ENCODE measurements around the gene ZYX. TPM values are rescaled to one million over a fixed set of nuclear protein-coding genes. Genes with fewer than 3 reads are reported as not detected.

The ZYX gene
- polyA plus RNA-seq, 1 of the 3 experiments (the other 2 are of a cell fraction), result 271 TPM

DNA sequence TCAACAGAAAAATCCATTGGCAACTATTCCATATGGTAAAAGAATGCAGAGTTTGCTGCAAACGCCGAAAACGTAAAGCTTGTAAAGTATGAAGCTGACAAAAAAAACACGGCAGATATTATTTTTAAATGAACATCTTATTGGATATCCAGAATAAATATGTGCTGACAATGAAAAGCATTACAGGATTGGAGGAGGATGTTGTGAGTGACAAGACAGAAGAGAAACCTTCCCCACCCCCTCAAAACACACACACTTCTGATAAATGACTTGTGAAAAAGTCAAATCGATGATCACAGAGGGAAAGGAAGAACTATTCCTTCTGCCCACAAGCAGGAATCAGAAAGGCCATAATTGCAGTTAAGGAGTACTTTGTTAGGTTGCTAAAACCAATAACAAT is 33.2 kb upstream of the ZYX start (continued):
- no peak for TF ChIP-seq TEAD4 (IDR thresholded peaks at IDR 0.05; ENCODE audit: borderline replicate concordance, insufficient read depth)
- TF ChIP-seq EP300 (IDR thresholded peaks at IDR 0.05; ENCODE audit: borderline replicate concordance in 1 of 2, low read depth in 1 of 2, low read length in 1 of 2), result no peak
- no peak for TF ChIP-seq NFIC (IDR thresholded peaks at IDR 0.05; ENCODE audit: borderline replicate concordance)
- no peak for TF ChIP-seq MXI1 (IDR thresholded peaks at IDR 0.05; ENCODE audit: low read depth, low read length)

- no peaks in the 10 kb centered on the region for H3K79me2 ChIP-seq (ENCODE audit: insufficient read depth)
- no peaks in the 10 kb centered on the region for H3F3A ChIP-seq (replicated peaks; ENCODE audit: insufficient read depth)
- ChIA-PET POLR2A (no interaction called here), CTCF (interaction anchor here (0.6 to 2.1 kb wide), 3 partner anchors 21 to 70 kb away, joined by 3 to 7 read pairs (median 3); no protein-coding TSS in a partner anchor)
- H4K20me1 ChIP-seq (ENCODE audit: insufficient read depth), result no peaks in the 10 kb centered on the region
- H2AFZ ChIP-seq (ENCODE audit: low read depth), result no peak overlapping the region
- no peaks in the 10 kb centered on the region for H3K4me1 ChIP-seq (ENCODE audit: control insufficient read depth in 1 of 2, insufficient read depth in 2 of 2, low read depth in 1 of 2, low read length in 1 of 2)
- no peaks in the 10 kb centered on the region for H3K27me3 ChIP-seq (ENCODE audit: insufficient read depth)
- H3K9me3 ChIP-seq, result no peaks in the 10 kb centered on the region
- no peaks in the 10 kb centered on the region for H3K9me2 ChIP-seq
- no peak overlapping the region for H3K27ac ChIP-seq (ENCODE audit: low read depth in 2 of 2, low read length in 1 of 2)
- no peak overlapping the region for H3K9ac ChIP-seq
- H3K36me3 ChIP-seq (replicated peaks in 1 of 2; ENCODE audit: control insufficient read depth in 1 of 2, insufficient read depth in 2 of 2, low read length in 1 of 2), result peaks cover 0 to 2% of the 10 kb centered on the region in 2 experiments
- WGBS (ENCODE audit: low lambda C conversion rate), result 46% methylated on average over 5 of the region's 5 CpGs
- H3K4me2 ChIP-seq, result no peak overlapping the region
- no peak for DNase-seq
- no peak for TF ChIP-seq NRF1 (IDR thresholded peaks at IDR 0.05; ENCODE audit: low read depth, low read length)
- peak; percentile 69; the same call in 1 of the 2 replicates for TF ChIP-seq USF1 (IDR thresholded peaks at IDR 0.05; ENCODE audit: borderline replicate concordance, low read depth)
- TF ChIP-seq MAX (IDR thresholded peaks at IDR 0.05; ENCODE audit: low read depth), result peak; percentile 45; the same call in 1 of the 2 replicates
- peak; percentile 18; the same call in 1 of the 2 replicates for TF ChIP-seq FOSL2 (IDR thresholded peaks at IDR 0.05; ENCODE audit: borderline replicate concordance, low read depth)
- TF ChIP-seq POLR2AphosphoS5 (IDR thresholded peaks at IDR 0.05; ENCODE audit: low read depth, low read length), result no peak
- TF ChIP-seq TCF12 (IDR thresholded peaks at IDR 0.05), result peak; percentile 24; the same call in 1 of the 2 replicates
- no peak for TF ChIP-seq FOXJ3 (CRISPR knock-in tag; IDR thresholded peaks at IDR 0.05)
- TF ChIP-seq MXI1 (IDR thresholded peaks at IDR 0.05; ENCODE audit: low read depth, low read length), result no peak
- TF ChIP-seq, protein P1, sequence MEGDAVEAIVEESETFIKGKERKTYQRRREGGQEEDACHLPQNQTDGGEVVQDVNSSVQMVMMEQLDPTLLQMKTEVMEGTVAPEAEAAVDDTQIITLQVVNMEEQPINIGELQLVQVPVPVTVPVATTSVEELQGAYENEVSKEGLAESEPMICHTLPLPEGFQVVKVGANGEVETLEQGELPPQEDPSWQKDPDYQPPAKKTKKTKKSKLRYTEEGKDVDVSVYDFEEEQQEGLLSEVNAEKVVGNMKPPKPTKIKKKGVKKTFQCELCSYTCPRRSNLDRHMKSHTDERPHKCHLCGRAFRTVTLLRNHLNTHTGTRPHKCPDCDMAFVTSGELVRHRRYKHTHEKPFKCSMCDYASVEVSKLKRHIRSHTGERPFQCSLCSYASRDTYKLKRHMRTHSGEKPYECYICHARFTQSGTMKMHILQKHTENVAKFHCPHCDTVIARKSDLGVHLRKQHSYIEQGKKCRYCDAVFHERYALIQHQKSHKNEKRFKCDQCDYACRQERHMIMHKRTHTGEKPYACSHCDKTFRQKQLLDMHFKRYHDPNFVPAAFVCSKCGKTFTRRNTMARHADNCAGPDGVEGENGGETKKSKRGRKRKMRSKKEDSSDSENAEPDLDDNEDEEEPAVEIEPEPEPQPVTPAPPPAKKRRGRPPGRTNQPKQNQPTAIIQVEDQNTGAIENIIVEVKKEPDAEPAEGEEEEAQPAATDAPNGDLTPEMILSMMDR (IDR thresholded peaks at IDR 0.05), result no peak
- no peak overlapping the region for H3K4me3 ChIP-seq (ENCODE audit: low read depth in 2 of 2, low read length in 1 of 2)
These were observed 30.1 kb upstream of the ZYX start for GRCh38 chr7:143351060-143351459.

DNA sequence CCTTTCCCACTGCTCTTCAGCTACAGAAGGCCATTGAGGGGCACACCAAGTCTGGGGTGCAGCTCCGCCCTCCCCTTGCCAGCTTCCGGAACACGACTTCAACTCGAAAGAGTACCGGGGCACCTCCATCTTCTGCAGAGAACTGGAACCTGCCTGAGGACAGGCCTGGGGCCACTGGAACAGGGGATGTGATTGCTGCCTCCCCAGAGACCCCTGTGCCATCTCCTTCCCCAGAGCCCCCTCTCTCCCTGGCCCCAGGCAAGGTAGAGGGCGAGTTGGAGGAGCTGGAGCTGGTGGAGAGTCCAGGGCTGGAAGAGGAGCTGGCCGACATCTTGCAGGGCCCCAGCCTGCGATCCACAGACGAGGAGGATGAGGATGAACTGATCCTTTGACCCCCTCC is 29.6 kb upstream of the ZYX start:
- Histone ChIP-seq H3K36me3 (replicated peaks in 1 of 2; ENCODE audit: control insufficient read depth in 1 of 2, insufficient read depth in 2 of 2, low read length in 1 of 2) (peaks cover 0 to 7% of the 10 kb centered on the region in 2 experiments), H4K20me1 (ENCODE audit: insufficient read depth) (no peaks in the 10 kb centered on the region), H2AFZ (ENCODE audit: low read depth) (no peak overlapping the region), H3K9ac (no peak overlapping the region), H3K27ac (ENCODE audit: low read depth in 2 of 2, low read length in 1 of 2) (no peak overlapping the region), H3K9me2 (no peaks in the 10 kb centered on the region), H3F3A (replicated peaks; ENCODE audit: insufficient read depth) (no peaks in the 10 kb centered on the region), H3K4me2 (no peak overlapping the region), H3K4me3 (ENCODE audit: low read depth in 2 of 2, low read length in 1 of 2) (no peak overlapping the region), H3K9me3 (no peaks in the 10 kb centered on the region), H3K4me1 (ENCODE audit: control insufficient read depth in 1 of 2, insufficient read depth in 2 of 2, low read depth in 1 of 2, low read length in 1 of 2) (no peaks in the 10 kb centered on the region), H3K27me3 (ENCODE audit: insufficient read depth) (no peaks in the 10 kb centered on the region), H3K79me2 (ENCODE audit: insufficient read depth) (no peaks in the 10 kb centered on the region)
- TF ChIP-seq ELF1 (IDR thresholded peaks at IDR 0.05) (no peak), USF2 (IDR thresholded peaks at IDR 0.05; ENCODE audit: borderline replicate concordance, low read depth, low read length) (no peak), EZH2phosphoT487 (IDR thresholded peaks at IDR 0.05; ENCODE audit: borderline replicate concordance, low read depth) (no peak), RAD21 (IDR thresholded peaks at IDR 0.05; ENCODE audit: low read length) (no peak), USF1 (IDR thresholded peaks at IDR 0.05; ENCODE audit: borderline replicate concordance, low read depth) (no peak), FOXM1 (IDR thresholded peaks at IDR 0.05; ENCODE audit: low read depth) (no peak)
- TF ChIP-seq, protein P2, sequence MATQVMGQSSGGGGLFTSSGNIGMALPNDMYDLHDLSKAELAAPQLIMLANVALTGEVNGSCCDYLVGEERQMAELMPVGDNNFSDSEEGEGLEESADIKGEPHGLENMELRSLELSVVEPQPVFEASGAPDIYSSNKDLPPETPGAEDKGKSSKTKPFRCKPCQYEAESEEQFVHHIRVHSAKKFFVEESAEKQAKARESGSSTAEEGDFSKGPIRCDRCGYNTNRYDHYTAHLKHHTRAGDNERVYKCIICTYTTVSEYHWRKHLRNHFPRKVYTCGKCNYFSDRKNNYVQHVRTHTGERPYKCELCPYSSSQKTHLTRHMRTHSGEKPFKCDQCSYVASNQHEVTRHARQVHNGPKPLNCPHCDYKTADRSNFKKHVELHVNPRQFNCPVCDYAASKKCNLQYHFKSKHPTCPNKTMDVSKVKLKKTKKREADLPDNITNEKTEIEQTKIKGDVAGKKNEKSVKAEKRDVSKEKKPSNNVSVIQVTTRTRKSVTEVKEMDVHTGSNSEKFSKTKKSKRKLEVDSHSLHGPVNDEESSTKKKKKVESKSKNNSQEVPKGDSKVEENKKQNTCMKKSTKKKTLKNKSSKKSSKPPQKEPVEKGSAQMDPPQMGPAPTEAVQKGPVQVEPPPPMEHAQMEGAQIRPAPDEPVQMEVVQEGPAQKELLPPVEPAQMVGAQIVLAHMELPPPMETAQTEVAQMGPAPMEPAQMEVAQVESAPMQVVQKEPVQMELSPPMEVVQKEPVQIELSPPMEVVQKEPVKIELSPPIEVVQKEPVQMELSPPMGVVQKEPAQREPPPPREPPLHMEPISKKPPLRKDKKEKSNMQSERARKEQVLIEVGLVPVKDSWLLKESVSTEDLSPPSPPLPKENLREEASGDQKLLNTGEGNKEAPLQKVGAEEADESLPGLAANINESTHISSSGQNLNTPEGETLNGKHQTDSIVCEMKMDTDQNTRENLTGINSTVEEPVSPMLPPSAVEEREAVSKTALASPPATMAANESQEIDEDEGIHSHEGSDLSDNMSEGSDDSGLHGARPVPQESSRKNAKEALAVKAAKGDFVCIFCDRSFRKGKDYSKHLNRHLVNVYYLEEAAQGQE (IDR thresholded peaks at IDR 0.05; ENCODE audit: low read depth, low read length), result no peak
- WGBS (ENCODE audit: low lambda C conversion rate), result 75% methylated on average over 9 of the region's 9 CpGs
- POLR2A ChIA-PET, result no interaction called here
- no peak for DNase-seq
- CTCF ChIA-PET, result interaction anchor here (0.6 to 2.1 kb wide), 3 partner anchors 21 to 69 kb away, joined by 3 to 7 read pairs (median 3); no protein-coding TSS in a partner anchor
